ENCODE data around the gene AADACL2. TPM values are rescaled to one million over a fixed set of nuclear protein-coding genes. Genes with fewer than 3 reads are reported as not detected.

AADACL2 gene
- total RNA-seq, 1 donor from 2014 or later, result 11.7 TPM

DNA sequence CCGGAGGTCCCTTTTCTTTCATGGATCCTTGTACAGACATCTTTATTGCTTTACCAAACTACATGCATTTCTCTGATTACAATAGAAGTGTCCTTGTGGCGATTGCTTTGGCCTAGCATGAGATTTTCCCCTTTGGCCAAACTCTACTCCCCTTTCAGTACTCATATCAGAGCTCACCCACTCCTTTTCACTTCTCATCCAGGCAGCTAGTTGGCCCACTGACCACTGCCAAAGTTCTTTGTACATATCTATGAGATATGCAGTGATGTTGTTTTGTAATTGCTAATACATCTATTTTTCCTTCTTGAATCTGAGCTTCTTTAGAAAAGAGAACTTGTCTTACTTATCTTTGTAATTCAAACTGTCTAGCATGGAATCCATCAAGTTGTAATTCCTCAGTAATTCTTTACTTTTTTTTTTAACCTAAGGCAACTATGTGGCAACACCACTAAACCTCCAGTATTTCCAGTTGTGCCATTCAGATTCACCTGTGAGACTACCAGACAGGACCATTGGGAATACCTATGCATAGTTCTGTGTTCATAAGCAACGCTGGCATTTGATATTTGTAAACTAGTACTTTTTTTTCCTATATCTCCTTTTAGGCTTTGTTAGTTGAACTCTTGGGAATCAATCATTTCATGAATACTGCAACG lies 39.2 kb downstream of the AADACL2 start:
- peaks cover 16% of the 10 kb centered on the region for H3K4me1 Mint-ChIP-seq (ENCODE audit: unreplicated experiment)
- peak overlapping the region; percentile 73 for H3K27ac Mint-ChIP-seq
- peaks cover 6% of the 10 kb centered on the region for H3K9me3 Mint-ChIP-seq
- peak overlapping the region; percentile 66 for H3K4me3 Mint-ChIP-seq
- DNase-seq (ENCODE audit: extremely low spot score, unreplicated experiment), result no peak
- no peaks in the 10 kb centered on the region for H3K27me3 Mint-ChIP-seq
- TF ChIP-seq, protein P1, sequence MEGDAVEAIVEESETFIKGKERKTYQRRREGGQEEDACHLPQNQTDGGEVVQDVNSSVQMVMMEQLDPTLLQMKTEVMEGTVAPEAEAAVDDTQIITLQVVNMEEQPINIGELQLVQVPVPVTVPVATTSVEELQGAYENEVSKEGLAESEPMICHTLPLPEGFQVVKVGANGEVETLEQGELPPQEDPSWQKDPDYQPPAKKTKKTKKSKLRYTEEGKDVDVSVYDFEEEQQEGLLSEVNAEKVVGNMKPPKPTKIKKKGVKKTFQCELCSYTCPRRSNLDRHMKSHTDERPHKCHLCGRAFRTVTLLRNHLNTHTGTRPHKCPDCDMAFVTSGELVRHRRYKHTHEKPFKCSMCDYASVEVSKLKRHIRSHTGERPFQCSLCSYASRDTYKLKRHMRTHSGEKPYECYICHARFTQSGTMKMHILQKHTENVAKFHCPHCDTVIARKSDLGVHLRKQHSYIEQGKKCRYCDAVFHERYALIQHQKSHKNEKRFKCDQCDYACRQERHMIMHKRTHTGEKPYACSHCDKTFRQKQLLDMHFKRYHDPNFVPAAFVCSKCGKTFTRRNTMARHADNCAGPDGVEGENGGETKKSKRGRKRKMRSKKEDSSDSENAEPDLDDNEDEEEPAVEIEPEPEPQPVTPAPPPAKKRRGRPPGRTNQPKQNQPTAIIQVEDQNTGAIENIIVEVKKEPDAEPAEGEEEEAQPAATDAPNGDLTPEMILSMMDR (conservative IDR thresholded peaks at IDR 0.05), result no peak
- peaks cover 5% of the 10 kb centered on the region for H3K36me3 Mint-ChIP-seq

DNA sequence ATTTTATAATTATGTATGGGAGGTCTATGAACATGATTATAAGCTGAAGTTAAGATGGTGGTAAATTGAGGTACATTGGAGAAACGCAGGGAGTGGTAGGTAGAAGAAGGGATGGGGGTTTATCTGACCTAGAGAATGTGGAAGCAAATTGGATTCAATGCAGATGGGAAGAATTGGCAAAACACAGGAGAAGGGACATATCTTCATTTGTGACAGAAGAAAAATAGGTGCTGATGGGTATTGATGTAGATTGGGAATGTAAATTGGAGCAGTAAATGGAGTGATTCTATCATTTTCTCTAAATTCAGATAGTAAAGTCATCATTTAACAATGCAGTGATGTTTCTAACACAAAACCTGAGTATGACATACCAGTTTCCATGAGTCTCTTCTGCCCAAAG lies 40.5 kb downstream of the AADACL2 start:
- H3K9me3 Mint-ChIP-seq, result peaks cover 6% of the 10 kb centered on the region
- H3K36me3 Mint-ChIP-seq, result peaks cover 5% of the 10 kb centered on the region

DNA sequence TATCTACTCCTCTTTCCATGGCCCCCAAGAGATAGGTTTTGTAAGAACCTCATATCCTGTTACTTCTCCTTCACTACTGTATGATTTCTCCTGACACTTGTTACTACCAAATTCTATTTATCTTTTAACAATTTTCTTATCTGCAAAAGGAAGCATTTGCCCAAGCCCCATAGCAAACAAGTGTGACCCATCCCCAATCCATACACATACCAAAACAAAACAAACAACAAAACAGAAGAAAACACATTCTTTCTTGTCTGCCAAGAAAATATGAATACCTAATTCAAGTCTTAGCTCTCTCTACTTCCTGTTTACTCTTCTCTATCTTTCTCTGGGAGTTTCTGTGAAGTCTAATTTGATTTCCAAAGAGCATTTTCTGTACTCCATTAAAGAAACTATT lies 41.2 kb downstream of the AADACL2 start:
- peaks cover 5% of the 10 kb centered on the region for H3K36me3 Mint-ChIP-seq
- H3K4me3 Mint-ChIP-seq, result no peak overlapping the region
- no peak for DNase-seq (ENCODE audit: extremely low spot score, unreplicated experiment)
- peaks cover 6% of the 10 kb centered on the region for H3K9me3 Mint-ChIP-seq
- TF ChIP-seq, protein P1 (conservative IDR thresholded peaks at IDR 0.05), result no peak
- H3K27ac Mint-ChIP-seq, result no peak overlapping the region
- H3K27me3 Mint-ChIP-seq, result no peaks in the 10 kb centered on the region
- H3K4me1 Mint-ChIP-seq (ENCODE audit: unreplicated experiment), result peaks cover 16% of the 10 kb centered on the region

More for the DNA sequence above, 40.5 kb downstream of the AADACL2 start:
- TF ChIP-seq, protein P1 (conservative IDR thresholded peaks at IDR 0.05), result no peak
- H3K27me3 Mint-ChIP-seq, result no peaks in the 10 kb centered on the region
- no peak for DNase-seq (ENCODE audit: extremely low spot score, unreplicated experiment)
- H3K27ac Mint-ChIP-seq, result no peak overlapping the region
- H3K4me3 Mint-ChIP-seq, result no peak overlapping the region
- peaks cover 16% of the 10 kb centered on the region for H3K4me1 Mint-ChIP-seq (ENCODE audit: unreplicated experiment)

DNA sequence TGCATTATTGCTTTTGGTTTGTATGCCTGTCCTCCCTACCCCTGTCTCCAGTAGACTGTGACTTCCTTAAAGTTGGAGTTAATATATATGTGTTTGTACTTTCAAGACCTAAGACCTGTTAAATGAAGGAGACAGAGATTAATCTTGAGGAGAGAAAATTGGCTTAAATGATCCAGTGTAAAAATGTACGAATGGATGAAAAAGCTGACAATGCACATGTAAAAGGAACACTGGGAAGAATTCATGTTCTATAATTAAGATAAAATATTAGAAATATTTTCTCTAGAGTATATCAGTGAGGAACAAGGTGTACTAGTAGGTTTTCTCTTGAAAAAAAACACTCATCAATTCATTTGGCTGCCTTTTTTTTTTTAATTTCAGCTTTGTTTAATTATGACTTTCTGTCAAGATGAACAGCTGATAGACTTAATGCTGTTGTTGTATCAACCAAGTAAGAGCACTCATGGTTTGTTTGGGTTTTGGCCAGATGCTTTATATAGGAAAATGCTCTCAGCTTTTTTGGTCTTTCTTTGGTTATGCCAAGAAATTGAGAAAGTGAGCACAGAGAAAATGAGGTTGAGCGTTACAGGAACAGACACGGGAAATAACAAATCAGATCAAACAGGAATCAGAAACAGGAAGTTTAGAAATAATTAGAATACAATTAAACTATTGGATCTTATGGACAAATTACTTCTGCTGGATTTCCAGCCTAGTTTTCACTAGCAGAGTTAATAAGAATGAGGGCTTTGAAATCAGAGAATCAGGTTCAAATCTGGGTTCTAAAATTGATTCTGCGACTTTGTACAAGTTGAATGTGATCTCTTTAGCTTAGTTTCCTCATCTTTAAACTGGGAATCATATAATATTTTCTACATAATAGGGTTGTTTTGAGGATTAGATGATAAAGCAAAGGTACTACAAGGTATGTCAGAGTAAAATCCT lies 41.9 kb downstream of the AADACL2 start:
- peaks cover 6% of the 10 kb centered on the region for H3K9me3 Mint-ChIP-seq
- H3K4me3 Mint-ChIP-seq, result no peak overlapping the region
- no peak overlapping the region for H3K27ac Mint-ChIP-seq
- H3K36me3 Mint-ChIP-seq, result peaks cover 5% of the 10 kb centered on the region
- TF ChIP-seq, protein P1 (conservative IDR thresholded peaks at IDR 0.05), result no peak
- H3K27me3 Mint-ChIP-seq, result no peaks in the 10 kb centered on the region
- DNase-seq (ENCODE audit: extremely low spot score, unreplicated experiment), result no peak
- peaks cover 10% of the 10 kb centered on the region for H3K4me1 Mint-ChIP-seq (ENCODE audit: unreplicated experiment)

DNA sequence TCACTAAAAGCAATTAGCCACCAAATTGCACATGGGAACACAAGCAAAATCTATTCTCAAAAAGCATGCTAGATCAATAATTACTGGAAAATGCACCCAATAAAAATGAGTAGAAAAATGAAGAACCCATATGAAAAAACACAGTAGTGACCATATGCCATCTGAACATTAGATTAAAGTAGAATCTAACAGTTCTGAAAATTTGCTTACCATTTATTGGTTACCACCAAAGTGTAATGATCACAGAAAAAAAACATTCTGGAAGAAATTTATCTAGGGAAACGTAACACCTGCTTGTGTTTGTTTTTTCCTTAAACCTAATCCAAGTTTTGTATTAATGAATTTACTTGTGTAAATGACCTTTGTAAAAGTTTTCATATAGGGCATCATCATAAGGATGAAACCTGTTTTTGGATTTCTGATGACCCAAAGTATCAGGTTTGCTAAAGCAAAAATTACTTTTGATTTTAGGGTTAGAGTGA lies 42.6 kb downstream of the AADACL2 start:
- Mint-ChIP-seq H3K27ac (no peak overlapping the region), H3K27me3 (no peaks in the 10 kb centered on the region), H3K4me1 (ENCODE audit: unreplicated experiment) (peaks cover 10% of the 10 kb centered on the region), H3K36me3 (peaks cover 5% of the 10 kb centered on the region), H3K4me3 (no peak overlapping the region), H3K9me3 (peaks cover 6% of the 10 kb centered on the region)
- TF ChIP-seq, protein P1 (conservative IDR thresholded peaks at IDR 0.05), result no peak
- DNase-seq (ENCODE audit: extremely low spot score, unreplicated experiment), result no peak

All from type B pancreatic cell (in vitro differentiated cells).